ENCODE measurements around the gene CCDC154.
"Not testable (repeated sequence)": the region's sequence is repeated elsewhere in the genome, so short reads cannot be mapped to it uniquely, and the experiment has no call there.

CCDC154 gene

GRCh38 chr16:1455190-1456171 lies 11.1 kb upstream of the CCDC154 start:
- DNase-seq (ENCODE audit: low read depth, low spot score), result no peak

- DNase-seq (ENCODE audit: low read depth, low spot score), result no peak
These were observed 10.2 kb upstream of the CCDC154 start for GRCh38 chr16:1454561-1454960.

- no peak for DNase-seq (ENCODE audit: low read depth, low spot score)
These were observed 9.0 kb upstream of the CCDC154 start for GRCh38 chr16:1453316-1453715.

GRCh38 chr16:1452530-1452929 lies 8.2 kb upstream of the CCDC154 start:
- no peak for DNase-seq (ENCODE audit: low read depth, low spot score)

GRCh38 chr16:1451702-1452392 lies 7.5 kb upstream of the CCDC154 start:
- no peak for DNase-seq (ENCODE audit: low read depth, low spot score)

GRCh38 chr16:1450841-1451240 lies 6.5 kb upstream of the CCDC154 start:
- no peak for DNase-seq (ENCODE audit: low read depth, low spot score)

GRCh38 chr16:1450218-1450617 lies 5.9 kb upstream of the CCDC154 start:
- DNase-seq (ENCODE audit: low read depth, low spot score), result no peak

GRCh38 chr16:1449201-1449788 lies 4.9 kb upstream of the CCDC154 start:
- no peak for DNase-seq (ENCODE audit: low read depth, low spot score)

- DNase-seq (ENCODE audit: low read depth, low spot score), result no peak
These were observed 4.3 kb upstream of the CCDC154 start for GRCh38 chr16:1448536-1449116.

GRCh38 chr16:1447965-1448364 lies 3.6 kb upstream of the CCDC154 start:
- no peak for DNase-seq (ENCODE audit: low read depth, low spot score)

GRCh38 chr16:1446296-1447080 lies 2.1 kb upstream of the CCDC154 start:
- DNase-seq (ENCODE audit: low read depth, low spot score), result no peak

GRCh38 chr16:1445518-1446203 lies 1.3 kb upstream of the CCDC154 start:
- DNase-seq (ENCODE audit: low read depth, low spot score), result no peak

- DNase-seq (ENCODE audit: low read depth, low spot score), result no peak
These were observed 568 bp upstream of the CCDC154 start for GRCh38 chr16:1444730-1445517.

- peak; percentile 20 for DNase-seq (ENCODE audit: low read depth, low spot score)
These were observed 868 bp downstream of the CCDC154 start for GRCh38 chr16:1443403-1443973.

- DNase-seq (ENCODE audit: low read depth, low spot score), result no peak
These were observed 1.7 kb downstream of the CCDC154 start for GRCh38 chr16:1442697-1443096.

GRCh38 chr16:1441391-1441829 lies 2.9 kb downstream of the CCDC154 start:
- no peak for DNase-seq (ENCODE audit: low read depth, low spot score)

- DNase-seq (ENCODE audit: low read depth, low spot score), result not testable (repeated sequence)
These were observed 4.7 kb downstream of the CCDC154 start for GRCh38 chr16:1439699-1440074.

- DNase-seq (ENCODE audit: low read depth, low spot score), result no peak
These were observed 5.2 kb downstream of the CCDC154 start for GRCh38 chr16:1439058-1439698.

Measured in ELF-1 (cell line).